IPS-15b (cell line): ENCODE data around the gene ENPEP.
"Not testable (repeated sequence)": the region's sequence is repeated elsewhere in the genome, so short reads cannot be mapped to it uniquely, and the experiment has no call there.

Experiments
- H3K27me3 ChIP-seq: one replicate; pipeline ENCODE4 v1.6.1; 2013; ENCODE audit warnings: low read length; ENCODE audit not compliant: control insufficient read depth, insufficient read depth
- H3K36me3 ChIP-seq: one replicate; pipeline ENCODE4 v1.6.1; 2013; ENCODE audit warnings: low read length; ENCODE audit not compliant: control insufficient read depth, insufficient read depth
- H3K4me1 ChIP-seq: one replicate; pipeline ENCODE4 v1.6.1; 2013; ENCODE audit warnings: mild to moderate bottlenecking, low read length; ENCODE audit not compliant: control insufficient read depth, insufficient read depth
- H3K4me3 ChIP-seq: one replicate; pipeline ENCODE4 v1.5.1; 2013; ENCODE audit warnings: low read depth, low read length
- H3K9ac ChIP-seq: one replicate; pipeline ENCODE4 v1.6.1; 2013; ENCODE audit warnings: low read depth, mild to moderate bottlenecking, low read length
- H3K9me3 ChIP-seq: one replicate; pipeline ENCODE4 v1.6.1; 2013; ENCODE audit warnings: mild to moderate bottlenecking, low read length; ENCODE audit not compliant: control insufficient read depth, insufficient read depth

ENPEP gene, protein sequence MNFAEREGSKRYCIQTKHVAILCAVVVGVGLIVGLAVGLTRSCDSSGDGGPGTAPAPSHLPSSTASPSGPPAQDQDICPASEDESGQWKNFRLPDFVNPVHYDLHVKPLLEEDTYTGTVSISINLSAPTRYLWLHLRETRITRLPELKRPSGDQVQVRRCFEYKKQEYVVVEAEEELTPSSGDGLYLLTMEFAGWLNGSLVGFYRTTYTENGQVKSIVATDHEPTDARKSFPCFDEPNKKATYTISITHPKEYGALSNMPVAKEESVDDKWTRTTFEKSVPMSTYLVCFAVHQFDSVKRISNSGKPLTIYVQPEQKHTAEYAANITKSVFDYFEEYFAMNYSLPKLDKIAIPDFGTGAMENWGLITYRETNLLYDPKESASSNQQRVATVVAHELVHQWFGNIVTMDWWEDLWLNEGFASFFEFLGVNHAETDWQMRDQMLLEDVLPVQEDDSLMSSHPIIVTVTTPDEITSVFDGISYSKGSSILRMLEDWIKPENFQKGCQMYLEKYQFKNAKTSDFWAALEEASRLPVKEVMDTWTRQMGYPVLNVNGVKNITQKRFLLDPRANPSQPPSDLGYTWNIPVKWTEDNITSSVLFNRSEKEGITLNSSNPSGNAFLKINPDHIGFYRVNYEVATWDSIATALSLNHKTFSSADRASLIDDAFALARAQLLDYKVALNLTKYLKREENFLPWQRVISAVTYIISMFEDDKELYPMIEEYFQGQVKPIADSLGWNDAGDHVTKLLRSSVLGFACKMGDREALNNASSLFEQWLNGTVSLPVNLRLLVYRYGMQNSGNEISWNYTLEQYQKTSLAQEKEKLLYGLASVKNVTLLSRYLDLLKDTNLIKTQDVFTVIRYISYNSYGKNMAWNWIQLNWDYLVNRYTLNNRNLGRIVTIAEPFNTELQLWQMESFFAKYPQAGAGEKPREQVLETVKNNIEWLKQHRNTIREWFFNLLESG

DNA sequence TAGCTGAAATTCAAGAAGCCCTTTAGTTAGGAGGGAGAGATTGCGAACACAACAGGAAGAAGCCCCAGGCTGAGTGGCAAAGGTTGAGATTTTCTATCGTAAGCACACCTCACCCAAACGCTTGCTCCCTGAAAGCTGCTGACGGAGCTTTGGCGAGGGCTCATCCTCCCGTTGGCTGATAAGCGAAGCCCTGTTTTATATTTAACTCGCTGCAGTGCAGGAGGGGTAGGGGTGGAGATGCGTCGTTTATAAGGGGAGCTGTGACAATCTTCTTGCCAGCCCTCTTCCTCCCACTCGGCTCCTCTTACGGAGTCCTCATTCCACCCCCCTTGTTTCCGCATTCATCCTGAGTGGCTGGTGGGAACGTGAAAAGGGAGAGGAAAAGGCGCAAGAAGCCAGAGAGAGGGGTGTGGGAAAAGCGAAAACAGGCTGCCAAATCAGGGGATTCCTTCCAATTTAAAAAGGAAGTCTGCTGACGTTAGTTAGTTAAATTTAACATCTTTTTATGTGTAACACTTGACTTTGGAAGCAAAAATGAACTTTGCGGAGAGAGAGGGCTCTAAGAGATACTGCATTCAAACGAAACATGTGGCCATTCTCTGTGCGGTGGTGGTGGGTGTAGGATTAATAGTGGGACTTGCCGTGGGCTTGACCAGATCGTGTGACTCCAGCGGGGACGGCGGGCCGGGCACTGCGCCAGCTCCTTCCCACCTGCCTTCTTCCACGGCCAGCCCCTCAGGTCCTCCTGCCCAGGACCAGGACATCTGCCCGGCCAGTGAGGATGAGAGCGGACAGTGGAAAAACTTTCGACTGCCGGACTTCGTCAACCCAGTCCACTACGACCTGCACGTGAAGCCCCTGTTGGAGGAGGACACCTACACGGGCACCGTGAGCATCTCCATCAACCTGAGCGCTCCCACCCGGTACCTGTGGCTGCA, at the start of gene ENPEP:
Gene ENPEP, plus strand, starts transcription at position 275 of the 938 bp plus-strand sequence. Its CDS starts 260 bp downstream, at position 535.
- Histone ChIP-seq H3K4me3 (no peak within 1 kb of the TSS), H3K9ac (no peak within 1 kb of the TSS)

DNA sequence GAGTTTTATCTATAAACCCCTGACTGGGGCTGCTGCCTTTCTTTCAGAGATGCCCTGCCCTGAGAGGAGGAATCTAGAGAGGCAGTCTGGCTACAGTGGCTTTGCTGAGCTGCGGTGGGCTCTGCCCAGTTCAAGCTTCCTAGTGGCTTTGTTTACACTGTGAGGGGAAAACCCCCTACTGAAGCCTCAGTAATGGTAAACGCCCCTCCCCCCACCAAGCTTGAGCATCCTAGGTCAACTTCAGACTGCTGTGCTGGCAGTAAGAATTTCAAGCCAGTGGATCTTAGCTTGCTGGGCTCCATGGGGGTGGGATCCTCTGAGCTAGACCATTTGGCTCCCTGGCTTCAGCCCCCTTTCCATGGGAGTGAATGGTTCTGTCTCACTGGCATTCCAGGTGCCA, 44.1 kb upstream of the ENPEP start:
- not testable (repeated sequence) for H3K9me3 ChIP-seq, H3K9ac ChIP-seq, H3K4me1 ChIP-seq, H3K36me3 ChIP-seq, H3K4me3 ChIP-seq, H3K27me3 ChIP-seq

More for the DNA sequence above, at the start of gene ENPEP:
- Histone ChIP-seq H3K9me3 (no peaks in the 10 kb centered on the region), H3K4me1 (peaks cover 8% of the 10 kb centered on the region), H3K36me3 (no peaks in the 10 kb centered on the region), H3K27me3 (no peaks in the 10 kb centered on the region)

DNA sequence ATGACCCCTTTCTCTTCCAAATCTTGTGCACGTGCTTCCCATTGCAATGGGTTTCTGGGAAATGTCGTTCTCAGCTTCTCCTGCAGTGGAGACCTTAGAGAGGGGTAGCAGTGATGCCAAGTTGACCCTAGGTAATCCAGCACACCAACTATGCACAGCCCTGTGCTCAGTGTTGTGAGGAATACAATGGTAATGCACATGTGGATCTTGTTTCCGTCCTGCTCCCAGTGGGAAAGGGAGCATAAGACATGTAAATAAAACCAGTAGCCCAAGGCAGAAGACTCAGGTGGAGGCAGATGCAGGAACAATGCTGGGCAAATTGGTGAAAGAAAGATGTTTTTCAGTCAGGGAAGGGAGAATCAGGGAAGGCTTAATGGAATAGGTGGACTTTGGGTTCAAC, 38.7 kb upstream of the ENPEP start:
- not testable (repeated sequence) for H3K36me3 ChIP-seq, H3K4me1 ChIP-seq, H3K4me3 ChIP-seq, H3K9ac ChIP-seq, H3K9me3 ChIP-seq, H3K27me3 ChIP-seq

DNA sequence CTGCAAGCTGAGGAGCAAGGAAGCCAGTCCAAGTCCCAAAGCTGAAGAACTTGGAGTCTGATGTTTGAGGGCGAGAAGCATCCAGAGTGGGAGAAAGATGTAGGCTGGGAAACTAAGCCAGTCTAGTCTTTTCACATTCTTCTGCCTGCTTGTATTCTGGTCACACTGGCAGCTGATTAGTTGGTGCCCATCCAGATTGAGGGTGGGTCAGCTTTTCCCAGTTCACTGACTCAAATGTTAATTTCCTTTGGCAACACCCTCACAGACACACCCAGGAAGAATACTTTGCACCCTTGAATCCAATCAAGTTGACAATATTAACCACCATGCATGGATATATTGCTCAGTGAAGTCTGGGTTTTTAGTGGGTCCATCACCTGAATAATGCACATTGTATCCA, 36.7 kb upstream of the ENPEP start:
- not testable (repeated sequence) for H3K4me3 ChIP-seq, H3K9ac ChIP-seq, H3K36me3 ChIP-seq

DNA sequence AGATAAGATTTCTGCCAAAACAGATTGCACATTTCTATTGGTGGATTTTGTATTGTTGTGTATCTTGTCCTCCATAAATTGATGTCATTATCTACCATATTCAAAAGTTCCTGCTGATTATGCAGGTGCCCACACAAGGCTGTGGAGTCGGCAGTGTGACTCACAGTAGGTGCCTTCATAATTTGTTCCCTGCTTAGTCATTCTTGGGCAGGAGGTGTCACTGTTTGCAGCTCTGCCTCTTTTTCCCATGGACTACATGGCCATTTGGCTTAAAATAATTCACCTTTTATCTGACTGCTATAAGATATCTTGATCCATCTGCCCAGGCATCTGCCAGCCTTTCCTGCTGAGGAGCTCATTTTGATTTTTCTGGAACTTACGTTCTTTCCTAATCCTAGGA, 33.6 kb upstream of the ENPEP start:
- no peaks in the 10 kb centered on the region for H3K4me1 ChIP-seq
- no peaks in the 10 kb centered on the region for H3K27me3 ChIP-seq
- H3K4me3 ChIP-seq, result no peak overlapping the region
- no peaks in the 10 kb centered on the region for H3K36me3 ChIP-seq
- H3K9ac ChIP-seq, result no peak overlapping the region
- H3K9me3 ChIP-seq, result no peaks in the 10 kb centered on the region

More for the DNA sequence above, 36.7 kb upstream of the ENPEP start:
- H3K4me1 ChIP-seq, H3K27me3 ChIP-seq, H3K9me3 ChIP-seq: not testable (repeated sequence)

DNA sequence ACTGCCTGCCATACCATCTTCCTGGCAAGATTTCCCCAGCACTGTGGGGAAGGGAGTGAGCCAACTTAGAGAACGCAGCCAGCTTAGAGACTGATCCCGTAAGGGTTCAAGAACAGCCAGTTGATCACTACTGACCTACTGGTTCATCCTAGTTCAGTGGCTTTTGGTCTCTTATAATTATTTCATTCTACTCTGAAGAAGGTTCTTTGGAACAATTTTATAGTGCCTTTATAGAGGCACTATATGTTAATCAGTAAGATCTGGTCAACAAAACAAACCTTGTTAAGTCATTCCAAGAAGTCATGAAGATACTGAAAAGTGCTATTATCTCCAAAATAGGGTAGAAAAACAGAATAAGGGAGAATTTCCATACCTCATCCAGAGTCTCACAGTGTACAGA, 33.2 kb upstream of the ENPEP start:
- Histone ChIP-seq H3K9me3 (no peaks in the 10 kb centered on the region), H3K4me1 (no peaks in the 10 kb centered on the region), H3K9ac (no peak overlapping the region), H3K4me3 (no peak overlapping the region), H3K27me3 (no peaks in the 10 kb centered on the region), H3K36me3 (no peaks in the 10 kb centered on the region)

DNA sequence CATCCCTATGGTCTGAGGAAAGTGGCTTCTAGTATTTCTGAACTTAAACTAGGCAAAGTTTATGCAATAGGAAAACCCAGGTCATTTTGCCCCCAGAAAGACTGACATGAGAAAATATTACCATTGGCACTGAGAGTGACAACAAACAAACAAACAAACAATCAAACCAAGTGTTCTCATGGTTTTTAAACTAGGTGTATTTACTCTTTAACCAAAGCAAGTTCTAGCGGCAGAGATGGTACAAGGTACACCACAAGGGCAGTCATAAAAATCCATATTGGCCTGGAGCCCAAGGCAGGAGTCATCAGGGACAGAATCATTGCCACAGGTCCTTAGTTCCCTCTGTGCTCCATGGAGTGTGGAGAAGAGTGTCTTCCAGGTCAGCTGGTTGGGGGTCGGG, 26.0 kb upstream of the ENPEP start:
- no peaks in the 10 kb centered on the region for H3K4me1 ChIP-seq
- H3K9me3 ChIP-seq, result no peaks in the 10 kb centered on the region
- no peak overlapping the region for H3K4me3 ChIP-seq
- H3K9ac ChIP-seq, result no peak overlapping the region
- H3K36me3 ChIP-seq, result no peaks in the 10 kb centered on the region
- no peaks in the 10 kb centered on the region for H3K27me3 ChIP-seq

DNA sequence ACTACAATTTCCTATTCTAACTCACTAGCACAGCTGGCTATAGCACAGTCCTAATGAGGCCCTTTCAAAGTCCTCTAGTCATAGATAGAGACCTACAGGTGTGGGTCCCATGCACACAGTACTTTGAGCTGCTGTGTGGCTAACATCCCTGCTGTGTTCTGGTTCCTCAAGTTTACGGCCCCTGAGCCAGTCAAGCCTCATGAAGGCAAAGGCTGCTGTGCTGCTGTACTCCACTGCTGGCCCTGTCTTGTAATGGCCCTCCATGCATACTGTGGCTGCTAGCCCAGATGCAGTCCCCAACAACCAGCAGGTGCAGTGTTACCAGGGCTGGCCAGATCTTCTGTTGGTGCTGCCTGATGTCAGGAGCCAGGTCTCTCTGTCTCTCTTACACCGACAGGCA, 23.4 kb upstream of the ENPEP start:
- Histone ChIP-seq H3K27me3 (no peaks in the 10 kb centered on the region), H3K9me3 (no peaks in the 10 kb centered on the region), H3K4me3 (no peak overlapping the region), H3K4me1 (no peaks in the 10 kb centered on the region), H3K36me3 (no peaks in the 10 kb centered on the region), H3K9ac (no peak overlapping the region)

DNA sequence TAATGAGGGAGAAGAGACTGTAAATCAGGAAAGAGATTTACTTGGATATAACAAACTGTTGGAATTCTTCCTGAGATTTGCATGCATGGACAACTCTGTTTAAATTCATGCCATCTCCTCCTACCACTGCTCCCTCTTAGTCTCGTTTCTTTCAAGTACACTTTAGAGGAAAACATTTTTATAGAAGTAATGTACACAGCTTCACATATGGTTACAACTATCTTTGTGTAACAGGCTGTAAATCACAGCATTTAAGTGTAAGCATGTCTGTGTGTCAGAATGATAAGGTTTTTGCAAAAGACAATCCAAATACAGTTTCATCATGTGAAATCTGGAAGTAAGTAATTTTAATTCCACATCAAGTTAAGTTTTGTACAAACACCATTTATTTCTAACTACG, 21.5 kb upstream of the ENPEP start:
- H3K4me3 ChIP-seq, result no peak overlapping the region
- no peaks in the 10 kb centered on the region for H3K27me3 ChIP-seq
- H3K9ac ChIP-seq, result no peak overlapping the region
- H3K4me1 ChIP-seq, result no peaks in the 10 kb centered on the region
- H3K9me3 ChIP-seq, result no peaks in the 10 kb centered on the region
- H3K36me3 ChIP-seq, result no peaks in the 10 kb centered on the region

DNA sequence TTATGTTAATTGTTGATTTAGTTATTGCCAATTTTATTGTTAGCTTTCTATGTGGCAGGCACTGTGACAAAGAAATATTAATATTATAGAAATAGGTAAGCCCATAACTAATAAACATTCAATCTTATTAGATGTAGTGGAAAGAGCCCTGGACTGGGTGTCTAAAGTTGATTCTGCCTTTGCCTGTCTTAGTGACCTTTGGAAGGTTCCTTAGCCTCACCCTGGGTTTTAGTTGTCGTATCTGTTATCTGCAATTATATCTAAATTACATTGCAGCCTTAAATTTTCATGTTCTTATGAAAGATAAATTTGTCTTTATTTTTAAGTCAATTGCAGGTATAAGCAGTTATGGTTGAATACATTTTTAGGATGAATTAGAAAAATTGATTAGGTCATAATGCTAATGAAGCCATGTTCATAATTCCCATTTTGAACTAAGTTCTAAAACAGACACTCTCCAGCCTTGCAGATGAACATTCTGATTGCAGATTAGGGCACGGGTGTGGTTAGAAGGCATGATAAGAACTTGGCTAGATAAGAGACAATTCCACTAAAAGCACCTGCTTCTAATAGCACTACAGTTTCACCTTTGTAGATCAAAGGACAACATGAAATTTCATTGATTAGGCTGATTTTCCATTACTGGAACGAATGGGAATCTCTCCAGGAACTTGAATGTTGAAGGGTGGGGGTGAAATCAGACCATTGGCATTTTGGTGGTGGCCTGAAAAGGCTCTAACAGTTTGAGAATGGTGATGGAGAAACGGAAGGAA, 17.3 kb upstream of the ENPEP start:
- H3K4me1 ChIP-seq, result no peaks in the 10 kb centered on the region
- no peaks in the 10 kb centered on the region for H3K9me3 ChIP-seq
- no peak overlapping the region for H3K4me3 ChIP-seq
- no peaks in the 10 kb centered on the region for H3K36me3 ChIP-seq
- H3K9ac ChIP-seq, result no peak overlapping the region
- no peaks in the 10 kb centered on the region for H3K27me3 ChIP-seq
